Activated CD4-positive, CD25-positive, alpha-beta regulatory T cell treated with anti-CD3 and anti-CD28 coated beads, Interleukin-2, amount 50 U/mL, for 72 hours (primary cell): Measurements from ENCODE around the gene BRD4.

Experiments
- DNase-seq: peaks from one replicate; pipeline ENCODE4 v3.0.0; 2021

The BRD4 gene

DNA sequence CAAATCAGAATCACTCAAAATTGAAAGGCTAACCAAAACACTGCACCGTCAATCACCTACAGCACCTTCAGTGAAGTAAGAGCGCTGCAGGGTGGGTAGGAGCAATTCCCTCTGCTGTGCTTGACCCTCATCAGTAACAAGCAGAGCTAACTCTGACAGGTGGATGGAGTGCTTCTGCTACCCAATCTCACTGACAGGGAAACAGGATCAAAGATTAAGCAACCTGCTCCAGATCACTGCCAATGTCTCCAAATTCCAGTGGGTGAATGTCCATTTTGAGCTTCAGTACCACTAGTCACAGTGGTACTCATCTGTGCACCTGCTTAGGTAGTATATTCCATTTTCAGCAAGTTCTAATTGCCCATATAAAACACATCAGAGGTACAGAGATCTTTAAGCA lies 25.2 kb downstream of the BRD4 start:
- DNase-seq: no peak

DNA sequence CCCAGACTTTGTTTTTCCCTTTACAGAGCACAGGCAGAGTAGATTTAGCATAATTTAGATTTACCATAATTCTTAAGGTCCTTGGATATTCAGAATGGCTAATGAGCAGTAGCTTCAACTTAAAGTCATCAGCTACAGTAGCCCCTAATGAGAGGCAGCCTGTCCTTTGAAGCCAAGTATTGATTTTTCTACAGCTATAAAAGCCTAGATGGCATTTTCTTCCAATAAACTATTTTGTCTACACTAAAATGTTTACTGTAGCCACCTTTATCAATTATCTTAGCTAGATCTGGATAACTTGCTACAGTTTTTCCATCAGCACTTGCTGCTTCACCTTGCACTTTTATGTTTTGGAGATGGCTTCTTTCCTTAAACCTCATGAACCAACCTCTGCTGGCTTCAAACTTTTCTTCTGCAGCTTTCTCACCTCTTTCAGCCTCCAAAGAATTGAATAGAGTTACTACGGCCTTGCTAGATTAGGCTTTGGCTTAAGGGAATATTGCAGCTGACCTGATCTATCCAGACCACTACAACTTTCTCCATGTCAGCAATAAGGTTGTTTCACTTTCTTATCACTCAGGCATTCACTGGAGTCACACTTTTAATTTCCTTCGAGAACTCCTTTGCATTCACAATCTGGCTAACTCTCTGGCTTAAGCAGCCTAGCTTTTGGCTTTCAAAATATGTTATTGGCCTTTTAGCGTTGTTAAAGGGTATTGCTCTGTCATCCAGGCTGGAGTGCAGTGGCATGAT lies 26.6 kb downstream of the BRD4 start:
- no peak for DNase-seq

DNA sequence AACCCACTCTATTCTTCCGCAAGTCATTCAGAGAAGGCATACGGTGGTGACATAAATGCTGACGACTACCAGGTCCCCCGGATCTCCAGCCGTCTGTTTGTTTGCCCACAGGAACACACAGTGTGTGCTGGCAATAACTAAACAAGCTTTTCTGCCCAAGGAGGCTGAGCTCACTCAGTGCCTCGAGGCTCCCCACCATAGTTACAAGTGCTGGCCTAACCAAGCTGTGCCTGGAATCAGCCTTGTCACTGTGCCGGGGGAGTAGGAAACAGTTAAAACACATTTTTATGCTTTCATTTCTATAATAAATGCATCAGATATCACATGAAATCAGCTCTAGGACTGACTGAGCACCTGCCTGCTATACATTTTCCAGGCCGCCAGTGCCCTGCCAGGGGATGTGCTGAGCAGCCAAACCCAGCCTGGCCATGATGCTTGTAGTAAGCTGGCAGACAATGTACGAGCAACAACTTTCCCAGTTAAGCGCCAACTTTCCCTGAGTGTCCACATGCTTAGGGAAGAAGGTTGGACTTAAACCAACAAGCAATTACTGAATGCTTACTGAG lies 28.1 kb downstream of the BRD4 start:
- no peak for DNase-seq

DNA sequence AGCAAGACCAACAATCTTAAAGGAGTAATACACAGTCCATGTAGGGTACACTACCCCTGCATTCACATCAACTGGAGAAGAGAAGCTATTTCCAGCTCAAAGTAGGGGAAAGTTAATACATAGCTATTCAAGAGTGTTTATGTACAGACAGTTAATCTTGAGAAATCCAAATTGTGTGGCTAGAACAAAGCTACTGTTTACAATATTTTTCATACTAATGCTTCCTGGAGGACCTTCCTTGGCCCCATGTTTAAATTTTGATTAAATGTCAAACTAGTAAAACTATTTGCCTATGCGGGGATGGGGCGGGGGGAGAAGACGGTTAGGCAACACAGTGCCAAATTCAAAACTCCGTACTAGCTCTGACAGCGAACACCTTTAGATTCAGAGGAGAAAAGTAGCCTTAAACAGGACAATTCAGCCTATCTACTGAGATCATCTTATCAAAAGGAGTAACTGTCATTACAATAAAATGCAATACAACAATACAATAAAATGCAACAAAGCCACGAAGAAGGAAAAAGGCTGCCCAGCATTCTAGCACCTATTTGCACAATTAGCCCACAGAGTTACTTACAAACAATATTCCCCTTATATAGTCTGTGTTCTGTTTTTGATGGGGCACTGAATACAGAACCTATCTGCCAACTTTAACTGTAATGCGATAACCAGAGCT lies 29.1 kb downstream of the BRD4 start:
- no peak for DNase-seq

DNA sequence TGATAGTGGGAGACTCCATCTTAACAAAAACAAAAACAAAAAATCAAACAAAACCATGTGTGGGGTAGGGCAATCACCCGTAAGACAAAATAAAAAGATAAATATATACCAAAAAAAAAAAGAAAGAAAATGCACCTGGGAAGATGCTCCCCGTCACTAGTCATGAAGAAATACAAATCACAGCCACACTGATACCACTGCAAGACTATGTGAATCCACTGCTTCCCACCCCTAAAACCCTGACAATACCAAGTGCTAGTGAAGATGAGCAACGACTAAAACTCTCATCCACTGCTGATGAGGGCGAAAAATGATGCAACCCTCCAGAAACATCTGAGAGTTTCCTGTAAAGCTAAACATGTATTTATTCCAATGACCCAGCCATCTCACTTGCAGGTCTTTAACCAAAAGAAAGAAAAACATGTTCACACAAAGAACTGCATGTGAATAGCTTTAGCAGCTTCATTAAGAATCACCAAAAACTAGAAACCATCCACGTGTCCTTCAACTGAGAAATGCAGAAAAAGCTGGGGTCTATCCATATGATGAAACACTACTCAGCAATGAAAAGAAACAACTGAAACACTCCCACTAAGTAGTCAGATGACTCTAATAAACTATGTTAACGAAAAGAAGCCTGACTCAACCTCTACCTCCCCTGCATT lies 31.7 kb downstream of the BRD4 start:
- no peak for DNase-seq

DNA sequence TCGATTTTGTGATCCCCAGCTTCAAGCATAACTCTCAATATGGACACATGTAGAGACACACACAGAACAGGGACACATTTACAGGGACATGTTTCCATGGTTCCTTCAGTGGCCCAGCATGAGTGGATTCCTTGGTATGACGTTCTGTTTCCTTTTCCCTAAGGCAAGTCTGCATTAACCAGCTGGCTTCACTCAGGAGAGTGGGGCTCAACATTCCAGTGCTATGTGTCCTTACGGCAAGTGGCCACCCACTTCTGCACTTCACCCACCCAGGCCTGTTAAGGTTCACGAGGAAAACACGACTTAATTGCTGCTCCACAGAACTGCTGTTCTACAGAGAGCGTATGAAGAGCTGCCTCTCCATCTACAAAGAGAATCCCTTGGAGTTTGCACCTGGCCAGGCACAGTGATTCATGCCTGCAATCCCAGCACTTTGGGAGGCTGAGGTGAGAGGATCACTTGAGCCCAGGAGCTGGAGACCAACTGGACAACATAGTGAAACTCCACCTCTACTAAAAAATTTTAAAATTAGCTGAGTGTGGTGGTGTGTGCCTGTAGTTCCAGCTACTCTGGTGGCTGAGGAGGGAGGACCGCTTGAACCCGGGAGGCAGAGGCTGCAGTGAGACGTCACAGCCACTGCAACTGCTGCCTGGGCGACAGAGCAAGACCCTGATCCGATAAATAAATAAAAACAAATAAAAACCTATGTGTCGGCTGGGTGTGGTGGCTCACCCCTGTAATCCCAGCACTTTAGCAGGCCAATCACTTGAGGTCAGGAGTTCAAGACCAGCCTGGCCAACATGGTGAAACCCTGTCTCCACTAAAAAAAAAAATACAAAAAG lies 32.5 kb downstream of the BRD4 start:
- no peak for DNase-seq

DNA sequence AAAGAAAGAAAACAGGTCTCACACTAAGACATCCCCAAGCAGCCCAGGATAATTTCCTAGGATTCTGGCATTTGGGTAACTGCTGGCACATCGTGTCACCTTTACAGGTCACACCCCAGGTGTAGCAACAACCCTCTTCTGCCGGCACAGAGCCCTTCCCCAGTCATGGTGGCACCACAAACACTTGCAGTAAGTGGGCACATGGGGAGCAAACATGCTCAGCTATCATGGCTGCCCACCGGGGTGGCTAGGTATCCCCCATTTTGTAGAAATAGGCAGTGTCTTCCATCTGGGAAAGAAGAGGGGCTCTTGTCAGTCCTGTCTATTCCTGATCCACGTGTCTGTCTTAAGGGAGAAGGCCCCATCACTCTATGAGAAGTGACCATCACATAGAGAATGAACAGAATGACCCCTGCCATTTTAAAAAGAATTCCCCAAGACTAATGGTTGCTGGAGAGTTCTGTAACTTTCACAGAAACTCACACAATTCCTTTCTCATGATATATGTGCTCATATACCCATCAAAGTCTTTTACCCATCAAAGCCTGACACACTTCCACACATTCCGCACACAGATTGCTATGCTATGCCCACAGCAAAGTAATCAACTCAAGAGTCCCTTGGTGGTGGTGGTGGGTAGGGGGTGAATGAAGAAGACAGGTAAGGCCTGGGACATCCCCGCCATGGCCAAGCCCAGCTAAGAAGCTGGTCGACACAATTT lies 33.3 kb downstream of the BRD4 start:
- no peak for DNase-seq

DNA sequence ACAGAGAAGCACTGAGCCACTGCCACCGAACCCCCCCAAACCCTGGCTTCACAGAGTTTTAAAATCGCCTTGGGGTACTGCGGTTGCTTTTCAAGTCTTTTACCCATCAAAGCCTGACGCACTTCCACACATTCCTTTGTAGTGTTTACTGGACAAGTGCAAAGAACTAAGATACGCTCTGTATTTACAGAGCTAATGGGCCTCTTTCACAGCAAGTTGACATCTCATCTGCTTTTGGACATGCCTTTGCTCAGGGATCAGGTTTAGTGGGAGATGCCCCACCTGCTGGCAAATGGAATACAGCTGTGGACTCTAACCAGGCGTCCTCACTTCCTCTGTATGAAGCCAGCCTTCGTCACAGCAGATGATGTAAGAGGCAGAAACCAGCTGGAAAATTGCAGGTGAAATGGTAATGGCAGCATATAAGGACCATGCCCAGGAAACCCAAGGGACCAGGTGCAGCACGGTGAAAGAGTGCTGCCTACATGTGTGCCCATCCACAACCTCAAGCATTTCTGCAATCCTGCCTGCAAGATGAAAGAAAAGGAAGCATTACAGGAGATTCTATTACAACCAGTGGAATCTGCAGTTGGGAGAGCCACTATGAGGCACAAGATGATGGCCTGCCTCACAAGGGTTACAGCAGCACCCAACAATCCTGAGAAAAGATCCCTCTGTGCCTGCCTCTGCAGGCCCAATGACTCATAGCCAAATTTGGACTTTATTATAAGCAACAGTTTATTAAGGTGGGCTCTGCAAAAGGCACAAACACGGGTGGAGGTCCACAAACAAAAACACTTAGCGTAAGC lies 34.7 kb downstream of the BRD4 start:
- DNase-seq: no peak

DNA sequence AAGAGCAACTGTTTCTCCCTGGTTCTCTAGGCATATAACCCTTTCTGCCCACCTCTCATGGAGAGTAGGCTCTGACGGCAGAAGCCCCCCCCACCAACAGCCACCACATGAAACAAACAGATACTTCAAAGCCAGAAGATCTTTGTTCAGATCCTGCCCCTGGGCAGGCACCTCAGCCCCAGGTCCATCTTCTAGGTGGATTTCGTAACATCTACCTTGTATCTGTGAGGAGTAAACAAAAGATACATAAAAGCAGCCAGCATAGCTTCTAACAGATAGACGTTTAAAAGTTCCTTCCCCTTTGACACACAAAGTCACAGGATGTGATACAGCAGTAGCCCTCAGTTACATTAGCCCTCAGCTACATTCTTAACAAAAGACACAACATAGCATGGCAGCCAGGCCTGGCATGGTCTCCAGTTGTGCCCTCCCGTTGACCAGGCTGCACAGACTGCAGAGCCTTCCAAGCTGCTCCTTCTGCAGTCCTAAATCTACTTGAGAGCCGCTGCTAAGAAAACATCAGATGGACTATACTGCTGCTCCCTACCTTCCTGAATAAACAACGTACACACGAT lies 35.4 kb downstream of the BRD4 start:
- no peak for DNase-seq

DNA sequence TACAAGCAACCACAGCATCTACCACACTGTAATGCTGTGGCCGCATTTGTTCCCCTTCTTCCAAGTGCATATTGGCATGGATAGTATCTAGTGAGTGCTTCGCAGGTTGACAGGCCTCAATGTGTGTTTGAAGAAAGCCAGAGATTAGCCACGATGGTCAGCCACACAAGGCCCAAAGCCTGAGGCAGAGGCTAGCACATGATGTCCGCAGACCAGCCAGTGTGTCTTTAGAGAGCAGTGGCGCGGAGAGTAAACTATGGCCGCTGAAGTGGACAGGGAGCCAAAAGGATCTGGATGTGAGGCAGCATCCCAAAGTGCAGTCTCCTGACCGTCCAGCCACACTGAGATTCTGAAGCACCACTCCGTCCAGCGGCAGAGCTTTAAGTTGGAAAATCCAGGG lies 36.0 kb downstream of the BRD4 start:
- no peak for DNase-seq

DNA sequence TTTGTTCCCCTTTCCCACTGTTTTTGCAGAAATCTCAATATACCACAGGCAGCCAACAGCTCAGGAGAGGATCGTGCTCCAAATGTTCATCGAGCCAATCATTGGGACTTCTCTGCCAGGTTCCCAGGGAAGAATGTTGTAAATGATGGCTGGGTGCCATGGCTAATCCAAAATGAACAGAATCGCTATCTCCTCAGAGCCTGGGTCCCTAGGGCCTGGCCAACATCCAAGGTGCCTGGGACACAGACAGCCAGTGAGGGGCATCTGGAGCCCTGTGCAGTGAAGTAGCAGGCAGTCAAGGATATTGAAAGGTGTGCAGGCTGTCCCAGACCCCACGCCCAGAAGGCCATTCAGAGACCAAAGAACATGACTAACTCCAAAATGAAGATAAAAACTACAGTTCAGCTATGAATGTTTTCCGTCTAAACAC lies 37.8 kb downstream of the BRD4 start:
- no peak for DNase-seq

DNA sequence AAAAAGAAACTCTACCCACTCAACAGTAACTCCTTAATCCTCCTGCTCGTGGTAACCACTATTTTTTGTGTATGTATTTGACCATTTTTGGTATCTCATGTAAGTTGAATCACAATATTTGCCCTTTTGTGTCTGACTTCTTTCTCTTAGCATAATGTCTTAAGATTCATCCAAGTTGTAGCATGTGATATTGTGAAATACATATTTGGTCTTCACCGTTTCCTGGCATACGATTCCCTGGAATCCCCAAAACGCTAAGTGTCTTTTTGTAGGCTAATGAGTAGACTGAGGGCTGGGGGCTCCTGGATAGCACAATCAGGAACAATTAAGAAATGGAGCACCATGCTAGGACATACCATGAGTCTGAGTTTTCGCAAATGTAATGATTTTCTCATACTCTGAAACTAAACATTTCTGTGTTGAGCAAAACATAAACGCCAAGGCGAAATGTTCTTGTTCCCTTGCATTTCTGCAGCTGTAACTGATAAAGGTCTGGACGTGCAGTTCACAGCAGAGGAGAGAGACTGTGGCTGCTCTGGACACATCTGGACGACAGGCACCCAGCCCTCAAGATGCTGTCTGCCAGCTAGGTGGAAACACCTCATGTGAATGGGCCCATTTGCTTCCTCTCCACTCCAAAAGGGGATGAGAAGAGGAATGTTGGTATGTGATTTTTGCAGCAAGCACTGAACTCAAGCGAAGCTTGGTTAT lies 38.4 kb downstream of the BRD4 start:
- no peak for DNase-seq

DNA sequence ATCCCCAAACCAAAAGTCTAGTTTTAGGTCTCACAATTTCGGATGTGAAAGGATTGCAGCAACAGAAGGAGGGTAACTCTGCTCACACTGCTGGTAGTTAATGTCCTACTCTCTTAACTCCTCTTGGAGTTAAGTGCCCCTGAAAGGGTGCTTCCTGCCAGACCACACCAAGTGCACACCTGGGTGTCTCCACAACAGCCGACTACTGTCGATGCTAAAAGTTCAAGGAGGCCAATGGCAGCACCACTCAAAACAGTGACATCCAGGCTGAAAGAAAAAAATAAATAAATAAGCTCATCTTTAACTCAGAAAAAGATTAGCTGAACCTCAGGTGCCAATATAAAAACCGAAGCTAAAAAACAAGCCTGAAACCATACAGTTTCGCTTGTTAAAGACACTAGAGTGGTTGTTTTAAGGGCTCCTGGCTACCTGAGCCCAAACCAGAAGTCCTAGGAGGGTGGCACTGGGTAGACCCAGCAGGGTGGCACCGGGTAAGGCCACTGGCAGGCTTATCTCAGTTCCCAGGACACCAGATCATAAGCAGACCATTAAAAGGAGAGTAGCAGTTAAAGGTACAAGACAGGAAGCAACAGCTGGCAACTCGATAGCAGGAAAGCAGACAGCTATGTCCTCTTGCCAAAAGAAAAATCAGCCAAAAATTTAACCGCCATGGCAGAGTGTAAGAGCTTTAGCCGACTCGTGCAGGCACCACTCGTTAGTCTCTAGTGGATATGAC lies 39.3 kb downstream of the BRD4 start:
- DNase-seq: no peak

DNA sequence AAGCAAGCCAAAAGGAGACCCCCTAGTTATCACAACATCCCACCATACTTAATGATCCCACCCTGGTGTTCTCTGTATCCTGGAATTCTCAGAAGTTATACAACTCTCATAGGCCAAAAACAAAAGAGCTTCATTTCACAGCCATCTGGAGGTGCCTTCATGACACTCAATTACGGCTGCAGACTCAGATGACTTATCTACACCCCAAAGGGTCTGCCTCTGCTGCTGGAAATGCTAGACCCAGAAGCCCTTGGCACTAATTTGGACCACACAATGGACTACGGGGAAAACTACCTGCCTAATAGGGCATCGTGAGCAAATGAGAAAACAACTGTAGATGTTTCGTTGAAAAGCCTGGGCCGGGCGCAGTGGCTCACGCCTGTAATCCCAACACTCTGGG lies 40.2 kb downstream of the BRD4 start:
- no peak for DNase-seq

DNA sequence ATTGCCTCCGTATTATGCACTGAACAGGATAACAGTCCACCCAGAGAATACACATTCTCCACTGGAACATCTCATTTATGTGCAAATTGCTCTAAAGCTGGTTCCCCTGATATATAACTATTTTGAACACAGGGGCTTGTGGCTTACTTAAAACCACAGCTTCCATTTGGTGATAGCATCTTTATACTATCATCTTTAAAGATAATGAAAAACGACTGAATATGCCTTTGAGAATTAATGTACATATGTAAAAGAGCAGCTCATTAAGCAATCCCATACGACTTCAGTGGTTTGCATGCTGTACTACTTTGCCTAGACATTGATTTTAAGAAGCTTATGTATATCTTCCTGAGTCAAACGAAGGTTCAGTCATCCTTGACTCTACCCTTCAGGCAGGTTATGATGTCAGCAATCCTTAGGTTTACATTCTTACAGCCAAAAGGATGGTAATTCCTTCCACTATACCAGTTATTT lies 40.8 kb downstream of the BRD4 start:
- no peak for DNase-seq

DNA sequence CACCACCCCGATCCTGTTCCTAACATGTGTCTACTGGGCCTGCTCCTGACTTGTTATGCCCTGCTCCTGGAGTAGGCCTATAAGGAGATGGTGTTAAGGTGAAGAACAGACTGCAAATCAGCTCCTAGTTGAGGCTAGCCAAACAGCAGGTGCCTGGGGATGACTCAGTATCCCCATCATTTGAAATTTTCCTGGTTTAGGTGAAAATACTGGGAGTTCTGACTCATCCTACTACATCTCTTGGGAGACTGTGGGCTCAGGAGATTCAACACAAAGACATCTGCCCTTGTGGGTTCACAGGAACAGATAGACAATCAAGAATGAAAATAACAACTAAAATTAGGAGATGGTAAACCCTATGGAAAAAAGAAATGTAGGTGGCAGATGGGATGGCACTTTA lies 41.2 kb downstream of the BRD4 start:
- DNase-seq: no peak

DNA sequence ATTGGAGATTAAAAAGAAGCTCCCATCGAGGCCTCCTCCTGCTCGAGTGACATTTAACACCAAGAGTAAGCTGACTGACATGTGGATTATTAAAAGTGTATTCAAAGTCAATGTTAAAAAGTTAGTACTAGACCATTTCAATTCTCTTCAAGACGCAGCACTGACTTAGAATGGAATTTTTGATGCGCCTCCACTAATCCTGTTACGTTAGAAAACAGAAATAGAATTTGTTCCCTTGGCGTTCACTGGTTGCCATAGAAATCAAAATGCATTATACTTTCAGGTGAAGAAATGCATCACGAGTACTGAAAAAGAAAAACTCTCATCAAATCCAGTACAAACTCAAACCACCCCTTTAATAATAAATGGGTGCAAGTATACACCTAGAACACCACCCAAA lies 42.2 kb downstream of the BRD4 start:
- DNase-seq: no peak

DNA sequence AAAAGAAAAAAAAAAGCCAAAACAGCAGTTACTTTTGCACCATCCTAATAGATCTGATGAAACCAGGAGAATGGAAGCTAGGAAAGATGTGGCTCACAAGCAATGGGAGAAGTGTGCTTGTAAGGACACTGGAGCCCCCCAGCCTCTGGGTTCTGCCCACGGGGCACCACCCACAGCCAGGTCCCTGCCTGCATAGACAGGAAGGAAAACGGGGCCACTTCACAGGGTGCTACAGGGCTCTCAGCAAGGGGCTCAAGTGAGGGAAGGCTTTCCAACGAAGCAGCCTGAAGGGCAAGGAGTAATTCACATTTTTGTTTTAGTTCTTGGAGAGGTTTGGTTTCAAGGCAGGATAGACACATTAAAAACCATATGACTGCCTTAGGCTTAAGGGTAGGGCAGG lies 42.7 kb downstream of the BRD4 start:
- DNase-seq: no peak
